ENCODE data around the gene TBX1. TPM values are rescaled to one million over a fixed set of nuclear protein-coding genes. Genes with fewer than 3 reads are reported as not detected.

The TBX1 gene
- total and polyA plus RNA-seq, 8 donors, result 4.4 to 12.2 (median 10.1) TPM

DNA sequence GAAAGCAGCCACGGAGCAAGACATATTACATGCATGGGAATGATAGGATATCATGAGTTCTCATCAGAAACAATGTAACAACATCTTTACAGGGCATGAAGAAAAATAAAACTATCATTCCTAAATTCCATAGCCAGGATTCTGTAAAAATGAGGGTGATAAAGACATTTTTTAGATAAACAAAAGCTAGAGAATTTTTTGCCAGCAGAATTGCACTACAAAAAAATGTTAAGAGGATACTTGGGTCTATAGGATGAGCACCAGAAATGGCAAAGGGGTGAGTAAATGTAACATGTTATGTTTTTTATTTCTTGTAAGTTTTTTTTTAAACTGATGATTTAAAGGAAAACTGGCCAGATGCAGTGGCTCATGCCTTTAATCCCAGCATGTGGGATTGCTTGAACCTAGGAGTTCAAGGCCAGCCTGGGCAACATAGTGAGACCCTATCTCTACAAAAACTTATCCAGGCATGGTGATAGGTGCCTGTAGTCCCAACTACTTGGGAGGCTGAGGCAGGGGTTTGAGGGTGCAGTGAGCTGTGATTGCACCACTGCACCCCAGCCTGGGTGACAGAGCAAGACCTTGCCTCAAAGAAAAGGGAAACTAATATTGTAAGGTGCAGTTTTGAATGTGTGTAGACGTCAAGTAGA lies 33.2 kb downstream of the TBX1 start:
- H3K4me3 ChIP-seq, result no peak overlapping the region
- peaks cover 0 to 8% of the 10 kb centered on the region in 2 donors for H3K9me3 ChIP-seq
- DNase-seq (no peak), ATAC-seq (no peak)
- H3K27ac ChIP-seq, result no peak overlapping the region
- TF ChIP-seq, protein P1, sequence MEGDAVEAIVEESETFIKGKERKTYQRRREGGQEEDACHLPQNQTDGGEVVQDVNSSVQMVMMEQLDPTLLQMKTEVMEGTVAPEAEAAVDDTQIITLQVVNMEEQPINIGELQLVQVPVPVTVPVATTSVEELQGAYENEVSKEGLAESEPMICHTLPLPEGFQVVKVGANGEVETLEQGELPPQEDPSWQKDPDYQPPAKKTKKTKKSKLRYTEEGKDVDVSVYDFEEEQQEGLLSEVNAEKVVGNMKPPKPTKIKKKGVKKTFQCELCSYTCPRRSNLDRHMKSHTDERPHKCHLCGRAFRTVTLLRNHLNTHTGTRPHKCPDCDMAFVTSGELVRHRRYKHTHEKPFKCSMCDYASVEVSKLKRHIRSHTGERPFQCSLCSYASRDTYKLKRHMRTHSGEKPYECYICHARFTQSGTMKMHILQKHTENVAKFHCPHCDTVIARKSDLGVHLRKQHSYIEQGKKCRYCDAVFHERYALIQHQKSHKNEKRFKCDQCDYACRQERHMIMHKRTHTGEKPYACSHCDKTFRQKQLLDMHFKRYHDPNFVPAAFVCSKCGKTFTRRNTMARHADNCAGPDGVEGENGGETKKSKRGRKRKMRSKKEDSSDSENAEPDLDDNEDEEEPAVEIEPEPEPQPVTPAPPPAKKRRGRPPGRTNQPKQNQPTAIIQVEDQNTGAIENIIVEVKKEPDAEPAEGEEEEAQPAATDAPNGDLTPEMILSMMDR (IDR thresholded peaks at IDR 0.05), result no peak
- H3K4me1 ChIP-seq, result no peaks in the 10 kb centered on the region
- peaks cover 0 to 2% of the 10 kb centered on the region in 2 donors for H3K36me3 ChIP-seq
- intact Hi-C loops (cut with DNase I), result no loop called here
- H3K27me3 ChIP-seq, result no peaks in the 10 kb centered on the region

DNA sequence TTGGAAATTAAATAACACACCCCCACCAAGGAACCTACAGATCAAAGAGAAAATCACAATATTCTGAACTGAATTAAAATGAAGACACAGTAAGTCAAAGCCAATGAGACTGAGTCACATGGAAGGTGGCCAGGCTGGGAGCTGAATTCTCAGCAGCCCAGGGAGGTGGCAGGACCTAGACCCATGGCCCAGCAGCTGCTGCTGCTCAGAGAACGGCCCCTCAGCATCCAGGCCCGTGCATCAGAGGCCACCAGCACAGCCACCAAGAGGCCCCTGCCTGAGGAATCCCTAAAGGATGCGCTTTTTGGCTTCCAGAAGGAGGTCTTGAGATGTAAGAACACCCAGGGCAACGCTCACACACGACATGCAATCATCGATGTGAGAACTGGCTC lies 35.0 kb downstream of the TBX1 start:
- DNase-seq (peak in 1 of 4 donors; percentile 32), ATAC-seq (no peak)
- Histone ChIP-seq H3K9me3 (peaks cover 0 to 8% of the 10 kb centered on the region in 2 donors), H3K4me3 (no peak overlapping the region), H3K27ac (no peak overlapping the region), H3K4me1 (no peaks in the 10 kb centered on the region), H3K27me3 (no peaks in the 10 kb centered on the region), H3K36me3 (peaks cover 0 to 5% of the 10 kb centered on the region in 2 donors)
- intact Hi-C loops (cut with DNase I), result no loop called here
- TF ChIP-seq, protein P1 (IDR thresholded peaks at IDR 0.05), result no peak

DNA sequence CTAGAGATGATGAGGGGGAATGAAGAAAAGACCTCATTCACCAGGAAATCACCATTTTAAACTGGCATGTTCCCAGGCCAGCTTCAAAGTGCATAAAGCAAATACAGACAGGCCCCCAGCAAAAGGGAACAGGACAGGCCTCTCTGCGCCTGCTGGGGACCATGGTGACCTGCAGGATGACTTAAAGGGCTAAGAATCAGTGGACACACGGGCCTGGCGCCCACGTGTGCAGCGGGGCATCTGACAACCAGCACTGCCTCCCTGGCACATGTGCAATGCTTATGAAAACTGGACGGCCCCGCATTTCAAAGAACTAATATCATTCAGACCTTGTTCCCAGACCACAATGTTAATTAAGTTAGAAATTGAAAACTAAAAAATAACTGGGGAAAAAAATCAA lies 35.6 kb downstream of the TBX1 start:
- TF ChIP-seq, protein P1 (IDR thresholded peaks at IDR 0.05), result no peak
- H3K9me3 ChIP-seq, result peaks cover 0 to 8% of the 10 kb centered on the region in 2 donors
- intact Hi-C loops (cut with DNase I), result no loop called here
- H3K36me3 ChIP-seq, result peaks cover 0 to 5% of the 10 kb centered on the region in 2 donors
- ATAC-seq (no peak), DNase-seq (no peak)
- H3K27ac ChIP-seq, result no peak overlapping the region
- H3K27me3 ChIP-seq, result no peaks in the 10 kb centered on the region
- no peak overlapping the region for H3K4me3 ChIP-seq
- H3K4me1 ChIP-seq, result no peaks in the 10 kb centered on the region

DNA sequence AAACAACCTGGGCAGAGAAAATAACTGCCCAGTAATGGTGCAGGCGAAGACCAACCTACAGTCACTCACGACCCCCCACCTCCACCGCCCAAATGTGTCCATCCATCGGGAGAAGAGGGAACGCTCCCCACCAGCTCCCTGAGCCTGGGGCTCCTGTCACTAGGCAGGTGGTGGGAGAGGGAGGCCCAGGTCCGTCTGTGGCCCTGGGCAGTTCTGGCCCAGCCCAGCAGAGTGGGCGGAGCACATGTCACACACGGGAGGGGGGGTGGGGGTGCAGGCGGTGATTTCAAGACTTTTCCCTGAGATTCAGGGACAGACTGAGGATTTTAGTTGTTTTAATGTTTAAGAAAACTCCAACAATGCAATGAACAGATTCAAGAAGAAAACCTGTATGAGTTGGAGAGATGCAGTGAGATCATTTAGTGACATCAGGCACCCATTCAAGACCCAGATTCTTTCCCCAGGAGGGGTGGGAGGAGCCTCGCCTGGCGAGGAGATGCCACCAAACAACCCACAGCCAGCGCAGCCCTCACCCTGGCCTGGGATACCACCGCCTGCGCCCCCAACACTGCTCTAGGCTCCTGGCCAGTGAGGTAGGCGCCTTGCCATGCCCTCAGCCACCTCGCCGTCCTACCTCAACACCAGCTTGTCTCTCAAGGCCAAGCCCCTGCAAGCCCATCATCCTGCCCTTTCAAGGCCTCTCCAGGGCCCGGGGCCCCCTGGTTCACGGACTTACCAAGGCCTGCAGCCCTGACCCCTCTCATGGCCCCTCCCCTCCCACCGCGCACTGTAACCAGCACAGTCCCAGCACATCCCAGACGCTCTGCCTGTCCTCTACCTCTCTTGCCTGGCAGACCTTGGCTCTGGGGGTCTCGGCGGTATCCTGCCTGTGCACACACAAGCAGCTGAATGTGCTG lies 36.8 kb downstream of the TBX1 start:
- TF ChIP-seq, protein P1 (IDR thresholded peaks at IDR 0.05), result no peak
- Histone ChIP-seq H3K9me3 (peaks cover 0 to 5% of the 10 kb centered on the region in 2 donors), H3K4me3 (no peak overlapping the region), H3K27me3 (no peaks in the 10 kb centered on the region), H3K4me1 (no peaks in the 10 kb centered on the region), H3K36me3 (peaks cover 0 to 5% of the 10 kb centered on the region in 2 donors), H3K27ac (no peak overlapping the region)
- ATAC-seq (no peak), DNase-seq (peak in 1 of 4 donors; percentile 63)
- intact Hi-C loops (cut with DNase I), result no loop called here

Data from left lung (tissue), 10 donors.